ENCODE data around the gene PNMT.
A peak's percentile ranks its signal among the peaks of the same experiment; 100 is the strongest.

PNMT gene

GRCh38 chr17:39653316-39653661 lies 15.0 kb upstream of the PNMT start:
- Mint-ChIP-seq H3K27ac (peak overlapping the region; percentile 81 to 90), H3K4me3 (no peak overlapping the region), H3K36me3 (ENCODE audit: insufficient read depth) (peaks cover 15% of the 10 kb centered on the region), H3K27me3 (no peaks in the 10 kb centered on the region), H3K4me1 (ENCODE audit: low read depth in 2 of 2) (peaks cover 37 to 44% of the 10 kb centered on the region in 2 donors), H3K9me3 (no peaks in the 10 kb centered on the region)
- DNase-seq: no peak
- no peak for ATAC-seq (replicated peaks)

- Mint-ChIP-seq H3K4me1 (ENCODE audit: low read depth in 2 of 2) (peaks cover 34 to 41% of the 10 kb centered on the region in 2 donors), H3K36me3 (ENCODE audit: insufficient read depth) (peaks cover 17% of the 10 kb centered on the region), H3K27me3 (no peaks in the 10 kb centered on the region), H3K4me3 (no peak overlapping the region), H3K27ac (peak overlapping the region in 1 of 2 donors; percentile 90), H3K9me3 (no peaks in the 10 kb centered on the region)
- DNase-seq (peak; percentile 81 to 88 (median 85)), ATAC-seq (replicated peaks) (peak; percentile 91)
Observed at GRCh38 chr17:39653662-39654331, 14.5 kb upstream of the PNMT start.

GRCh38 chr17:39655105-39655504 lies 13.1 kb upstream of the PNMT start:
- DNase-seq (no peak), ATAC-seq (replicated peaks) (no peak)
- Mint-ChIP-seq H3K4me3 (no peak overlapping the region), H3K27ac (peak overlapping the region in 1 of 2 donors; percentile 41), H3K9me3 (no peaks in the 10 kb centered on the region), H3K4me1 (ENCODE audit: low read depth in 2 of 2) (peaks cover 30 to 32% of the 10 kb centered on the region in 2 donors), H3K36me3 (ENCODE audit: insufficient read depth) (peaks cover 18% of the 10 kb centered on the region), H3K27me3 (no peaks in the 10 kb centered on the region)

- H3K27ac Mint-ChIP-seq: no peak overlapping the region
- no peaks in the 10 kb centered on the region for H3K9me3 Mint-ChIP-seq
- ATAC-seq (replicated peaks): no peak
- H3K27me3 Mint-ChIP-seq: no peaks in the 10 kb centered on the region
- DNase-seq: no peak
- peaks cover 10% of the 10 kb centered on the region in 2 donors for H3K4me1 Mint-ChIP-seq (ENCODE audit: low read depth in 2 of 2)
- no peak overlapping the region for H3K4me3 Mint-ChIP-seq
- H3K36me3 Mint-ChIP-seq (ENCODE audit: insufficient read depth): peaks cover 19% of the 10 kb centered on the region
Observed at GRCh38 chr17:39658346-39658745, 9.9 kb upstream of the PNMT start.

- Mint-ChIP-seq H3K27ac (no peak overlapping the region), H3K4me1 (ENCODE audit: low read depth in 2 of 2) (peaks cover 7% of the 10 kb centered on the region in 2 donors), H3K9me3 (no peaks in the 10 kb centered on the region), H3K4me3 (no peak overlapping the region), H3K27me3 (no peaks in the 10 kb centered on the region), H3K36me3 (ENCODE audit: insufficient read depth) (peaks cover 16% of the 10 kb centered on the region)
- DNase-seq: no peak
- ATAC-seq (replicated peaks): no peak
Observed at GRCh38 chr17:39658760-39659159, 9.5 kb upstream of the PNMT start.

GRCh38 chr17:39659279-39660010 lies 8.8 kb upstream of the PNMT start:
- no peaks in the 10 kb centered on the region for H3K27me3 Mint-ChIP-seq
- H3K27ac Mint-ChIP-seq: no peak overlapping the region
- no peaks in the 10 kb centered on the region for H3K9me3 Mint-ChIP-seq
- peaks cover 16% of the 10 kb centered on the region for H3K36me3 Mint-ChIP-seq (ENCODE audit: insufficient read depth)
- H3K4me3 Mint-ChIP-seq: no peak overlapping the region
- DNase-seq (no peak), ATAC-seq (replicated peaks) (no peak)
- peaks cover 3 to 7% of the 10 kb centered on the region in 2 donors for H3K4me1 Mint-ChIP-seq (ENCODE audit: low read depth in 2 of 2)

GRCh38 chr17:39660011-39660360 lies 8.3 kb upstream of the PNMT start:
- DNase-seq (no peak), ATAC-seq (replicated peaks) (no peak)
- Mint-ChIP-seq H3K9me3 (no peaks in the 10 kb centered on the region), H3K36me3 (ENCODE audit: insufficient read depth) (peaks cover 19% of the 10 kb centered on the region), H3K27ac (no peak overlapping the region), H3K4me3 (no peak overlapping the region), H3K4me1 (ENCODE audit: low read depth in 2 of 2) (peaks cover 3 to 7% of the 10 kb centered on the region in 2 donors), H3K27me3 (no peaks in the 10 kb centered on the region)

GRCh38 chr17:39660397-39661385 lies 7.6 kb upstream of the PNMT start:
- Mint-ChIP-seq H3K36me3 (ENCODE audit: insufficient read depth) (peaks cover 13% of the 10 kb centered on the region), H3K4me3 (no peak overlapping the region), H3K27ac (no peak overlapping the region), H3K9me3 (no peaks in the 10 kb centered on the region), H3K27me3 (no peaks in the 10 kb centered on the region), H3K4me1 (ENCODE audit: low read depth in 2 of 2) (peaks cover under 1 to 6% of the 10 kb centered on the region in 2 donors)
- no peak for ATAC-seq (replicated peaks)
- no peak for DNase-seq

GRCh38 chr17:39661744-39662541 lies 6.3 kb upstream of the PNMT start:
- H3K27ac Mint-ChIP-seq: peak overlapping the region in 1 of 2 donors; percentile 60

GRCh38 chr17:39662551-39663339 lies 5.5 kb upstream of the PNMT start:
- H3K27me3 Mint-ChIP-seq: peaks cover 4 to 15% of the 10 kb centered on the region in 2 donors
- H3K36me3 Mint-ChIP-seq (ENCODE audit: insufficient read depth): peaks cover 11% of the 10 kb centered on the region

More at GRCh38 chr17:39661744-39662541, 6.3 kb upstream of the PNMT start:
- no peak for DNase-seq
- Mint-ChIP-seq H3K36me3 (ENCODE audit: insufficient read depth) (peaks cover 11% of the 10 kb centered on the region), H3K27me3 (peaks cover 4 to 12% of the 10 kb centered on the region in 2 donors), H3K4me1 (ENCODE audit: low read depth in 2 of 2) (peaks cover 0 to 9% of the 10 kb centered on the region in 2 donors), H3K4me3 (no peak overlapping the region), H3K9me3 (no peaks in the 10 kb centered on the region)
- ATAC-seq (replicated peaks): no peak

GRCh38 chr17:39663340-39663687 lies 4.9 kb upstream of the PNMT start:
- ATAC-seq (replicated peaks): no peak

More at GRCh38 chr17:39662551-39663339, 5.5 kb upstream of the PNMT start:
- Mint-ChIP-seq H3K9me3 (no peaks in the 10 kb centered on the region), H3K4me3 (no peak overlapping the region), H3K4me1 (ENCODE audit: low read depth in 2 of 2) (peaks cover under 1 to 10% of the 10 kb centered on the region in 2 donors), H3K27ac (no peak overlapping the region)
- DNase-seq (no peak), ATAC-seq (replicated peaks) (no peak)

More at GRCh38 chr17:39663340-39663687, 4.9 kb upstream of the PNMT start:
- no peak for DNase-seq
- peaks cover 11% of the 10 kb centered on the region for H3K36me3 Mint-ChIP-seq (ENCODE audit: insufficient read depth)
- no peak overlapping the region for H3K27ac Mint-ChIP-seq
- H3K27me3 Mint-ChIP-seq: peaks cover 5 to 18% of the 10 kb centered on the region in 2 donors
- H3K4me1 Mint-ChIP-seq (ENCODE audit: low read depth in 2 of 2): peaks cover 4 to 10% of the 10 kb centered on the region in 2 donors
- H3K4me3 Mint-ChIP-seq: no peak overlapping the region
- no peaks in the 10 kb centered on the region for H3K9me3 Mint-ChIP-seq
